Esophagus squamous epithelium (tissue), 4 donors: ENCODE results near the gene ADAMTS15.

Experiments used
- POLR2A ChIP-seq, 4 donors: fragments of 450-650 bp; IDR thresholded peaks; one replicate each; pipeline ENCODE4 v1.6.1; 2017; ENCODE audit warnings: antibody characterized with exemption in 4 of 4, mild to moderate bottlenecking in 4 of 4, moderate library complexity in 3 of 4
- TF ChIP-seq, protein P1 (sequence below), 6 experiments: fragments of 450-650 bp in 4 of 6; fragments of 200-600 bp in 2 of 6; sonication (generic) in 2 of 6; IDR thresholded peaks; one replicate each; pipeline ENCODE4 v1.5.1; 2016 to 2019; ENCODE audit warnings: antibody characterized with exemption in 6 of 6, mild to moderate bottlenecking in 4 of 6, moderate library complexity in 4 of 6

DNA sequence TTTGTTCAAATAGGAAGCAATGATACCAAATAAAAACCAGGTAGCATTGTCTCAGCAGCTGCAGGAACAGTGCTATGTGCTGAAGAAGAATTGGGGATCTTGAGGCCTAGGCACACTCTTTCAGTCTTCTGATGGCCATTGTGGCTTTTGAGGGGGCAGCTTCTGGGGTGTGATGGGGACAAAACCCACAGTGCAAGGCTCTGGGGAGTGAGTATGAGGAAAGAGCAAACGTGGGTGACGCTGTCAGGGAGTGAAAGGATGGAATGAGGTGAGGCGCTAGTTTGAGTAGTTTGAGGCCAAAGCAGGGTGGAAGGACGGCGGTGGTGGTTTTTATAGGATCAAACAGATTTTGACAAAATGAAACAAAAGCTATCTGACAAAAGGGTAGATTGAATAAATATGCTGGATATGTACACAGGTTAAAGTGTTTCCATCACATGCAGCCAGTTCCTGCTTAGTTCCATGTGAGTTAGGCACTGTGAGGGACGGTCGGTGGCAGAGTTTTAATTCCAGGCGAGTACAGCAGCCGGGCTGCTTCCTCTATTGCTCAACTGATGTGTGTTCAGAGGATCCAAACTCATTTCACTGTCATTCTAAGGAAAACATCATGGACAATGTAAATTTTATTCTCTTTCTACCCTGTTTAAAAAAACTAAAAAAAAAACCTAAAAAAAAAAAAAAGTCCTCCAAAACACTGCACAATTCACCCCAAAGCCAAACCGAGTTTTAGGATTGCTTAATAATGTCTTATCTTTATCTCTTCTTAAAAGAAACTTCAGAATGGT, 18.9 kb downstream of the ADAMTS15 start:
- TF ChIP-seq, protein P1, sequence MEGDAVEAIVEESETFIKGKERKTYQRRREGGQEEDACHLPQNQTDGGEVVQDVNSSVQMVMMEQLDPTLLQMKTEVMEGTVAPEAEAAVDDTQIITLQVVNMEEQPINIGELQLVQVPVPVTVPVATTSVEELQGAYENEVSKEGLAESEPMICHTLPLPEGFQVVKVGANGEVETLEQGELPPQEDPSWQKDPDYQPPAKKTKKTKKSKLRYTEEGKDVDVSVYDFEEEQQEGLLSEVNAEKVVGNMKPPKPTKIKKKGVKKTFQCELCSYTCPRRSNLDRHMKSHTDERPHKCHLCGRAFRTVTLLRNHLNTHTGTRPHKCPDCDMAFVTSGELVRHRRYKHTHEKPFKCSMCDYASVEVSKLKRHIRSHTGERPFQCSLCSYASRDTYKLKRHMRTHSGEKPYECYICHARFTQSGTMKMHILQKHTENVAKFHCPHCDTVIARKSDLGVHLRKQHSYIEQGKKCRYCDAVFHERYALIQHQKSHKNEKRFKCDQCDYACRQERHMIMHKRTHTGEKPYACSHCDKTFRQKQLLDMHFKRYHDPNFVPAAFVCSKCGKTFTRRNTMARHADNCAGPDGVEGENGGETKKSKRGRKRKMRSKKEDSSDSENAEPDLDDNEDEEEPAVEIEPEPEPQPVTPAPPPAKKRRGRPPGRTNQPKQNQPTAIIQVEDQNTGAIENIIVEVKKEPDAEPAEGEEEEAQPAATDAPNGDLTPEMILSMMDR (IDR thresholded peaks at IDR 0.05) = no peak
- no peak for TF ChIP-seq POLR2A (IDR thresholded peaks at IDR 0.05)
